AG09319 (cell line): ENCODE data around the gene MED15.

Experiments used
- DNase-seq: peaks from one replicate; pipeline ENCODE4 v3.0.0-alpha.2; 2010; ENCODE audit warnings: low read depth; ENCODE audit errors: extremely low read depth
- TF ChIP-seq, protein P1 (sequence below): IDR thresholded peaks from 2 replicates; pipeline ENCODE4 v1.5.1; 2011; ENCODE audit warnings: low read depth, mild to moderate bottlenecking, inconsistent platforms, low read length, moderate library complexity

The MED15 gene

DNA sequence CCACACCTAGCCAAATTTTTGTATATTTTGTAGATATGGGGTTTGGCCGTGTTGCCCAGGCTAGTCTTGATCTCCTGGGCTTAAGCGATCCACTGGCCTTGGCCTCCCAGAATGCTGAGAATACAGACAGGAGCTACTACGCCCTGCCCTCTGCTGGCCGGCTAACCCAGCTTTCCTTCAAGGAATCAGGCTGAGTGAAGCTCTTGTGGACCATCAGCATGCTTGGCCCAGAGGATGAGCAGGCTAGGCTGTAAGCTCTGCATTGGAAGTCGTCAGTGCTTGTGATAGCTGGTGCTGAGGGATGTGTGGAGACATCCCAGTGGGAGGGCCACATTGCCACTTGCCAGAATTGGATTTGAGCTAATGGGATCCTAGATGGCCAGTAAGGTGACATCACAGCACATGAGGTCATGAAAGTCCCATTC, 60.6 kb downstream of the MED15 start:
- no peak for DNase-seq
- TF ChIP-seq, protein P1, sequence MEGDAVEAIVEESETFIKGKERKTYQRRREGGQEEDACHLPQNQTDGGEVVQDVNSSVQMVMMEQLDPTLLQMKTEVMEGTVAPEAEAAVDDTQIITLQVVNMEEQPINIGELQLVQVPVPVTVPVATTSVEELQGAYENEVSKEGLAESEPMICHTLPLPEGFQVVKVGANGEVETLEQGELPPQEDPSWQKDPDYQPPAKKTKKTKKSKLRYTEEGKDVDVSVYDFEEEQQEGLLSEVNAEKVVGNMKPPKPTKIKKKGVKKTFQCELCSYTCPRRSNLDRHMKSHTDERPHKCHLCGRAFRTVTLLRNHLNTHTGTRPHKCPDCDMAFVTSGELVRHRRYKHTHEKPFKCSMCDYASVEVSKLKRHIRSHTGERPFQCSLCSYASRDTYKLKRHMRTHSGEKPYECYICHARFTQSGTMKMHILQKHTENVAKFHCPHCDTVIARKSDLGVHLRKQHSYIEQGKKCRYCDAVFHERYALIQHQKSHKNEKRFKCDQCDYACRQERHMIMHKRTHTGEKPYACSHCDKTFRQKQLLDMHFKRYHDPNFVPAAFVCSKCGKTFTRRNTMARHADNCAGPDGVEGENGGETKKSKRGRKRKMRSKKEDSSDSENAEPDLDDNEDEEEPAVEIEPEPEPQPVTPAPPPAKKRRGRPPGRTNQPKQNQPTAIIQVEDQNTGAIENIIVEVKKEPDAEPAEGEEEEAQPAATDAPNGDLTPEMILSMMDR: peak; percentile 66

DNA sequence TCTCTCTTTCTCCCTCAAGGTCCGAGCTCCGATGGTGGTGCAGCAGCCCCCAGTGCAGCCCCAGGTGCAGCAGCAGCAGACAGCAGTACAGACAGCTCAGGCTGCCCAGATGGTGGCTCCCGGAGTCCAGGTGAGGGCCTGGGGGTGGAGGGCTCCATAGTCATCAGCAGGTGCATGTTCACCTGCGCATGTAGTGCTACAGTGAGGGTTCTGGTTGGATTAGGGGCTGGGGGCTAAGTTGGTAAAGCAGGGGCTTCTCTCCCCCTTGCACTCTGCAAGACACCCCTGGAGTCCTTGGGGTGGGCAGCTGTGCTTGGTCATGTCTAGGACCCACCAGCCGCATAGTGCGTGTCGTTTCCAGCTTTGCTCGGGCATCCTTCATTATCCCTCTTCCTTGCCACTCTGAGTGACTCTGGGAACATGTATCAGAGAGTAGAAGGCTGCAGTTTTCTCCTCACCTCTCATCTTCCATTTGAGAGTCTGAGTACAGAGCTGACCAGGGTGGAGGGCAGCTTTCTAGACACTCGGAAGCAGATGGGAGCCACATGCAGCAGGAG, 61.2 kb downstream of the MED15 start:
- TF ChIP-seq, protein P1: no peak
- no peak for DNase-seq

DNA sequence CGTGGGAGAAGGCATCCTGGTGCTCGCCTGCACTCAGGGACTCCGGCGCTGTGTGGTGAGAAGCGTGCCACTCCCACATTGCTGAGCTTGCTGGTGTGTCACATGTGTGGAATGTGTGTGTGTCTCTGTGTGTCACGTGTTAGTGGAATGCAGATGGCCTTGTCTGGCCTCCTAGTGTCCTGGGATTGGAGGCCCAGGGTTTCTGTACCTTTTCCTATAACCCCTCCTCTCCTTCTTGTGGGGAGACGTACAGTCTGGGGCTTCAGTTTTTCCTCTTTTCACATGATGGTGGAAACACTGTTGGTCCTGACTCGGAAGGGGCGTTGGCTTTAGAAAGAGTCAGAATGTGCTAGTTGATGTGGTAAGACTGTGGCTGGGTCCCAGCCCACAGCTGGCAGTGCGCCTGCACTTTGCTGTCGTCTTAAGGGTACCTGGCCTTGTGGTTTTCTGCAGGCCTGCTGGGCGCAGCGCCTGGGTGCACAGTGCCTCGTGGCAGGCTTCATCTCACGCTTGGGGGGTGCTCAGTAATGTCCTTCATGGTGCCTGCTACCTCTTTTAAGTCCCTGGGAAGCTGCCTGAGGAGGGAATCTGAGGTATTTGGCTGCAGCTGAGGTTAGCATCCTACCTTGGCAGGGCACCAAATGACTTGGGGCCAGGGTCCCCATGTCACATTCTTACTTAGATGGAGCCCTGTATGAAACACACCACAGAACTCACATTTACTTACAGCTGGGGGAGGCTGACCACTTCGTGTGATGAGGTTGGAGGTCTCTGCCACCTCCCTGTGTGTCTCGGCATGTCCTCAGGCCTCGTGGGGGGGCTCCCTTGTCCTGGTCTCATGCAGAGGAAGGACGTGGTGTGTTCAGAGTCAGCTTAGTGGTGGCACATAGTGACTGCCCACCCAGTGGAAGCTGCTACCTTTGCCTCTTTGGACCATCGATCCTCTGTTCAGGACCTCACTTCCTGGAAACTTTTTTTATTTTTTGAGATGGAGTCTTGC, 61.9 kb downstream of the MED15 start:
- peak; percentile 94 for DNase-seq
- TF ChIP-seq, protein P1: no peak; the same call in 1 of the 2 replicates

DNA sequence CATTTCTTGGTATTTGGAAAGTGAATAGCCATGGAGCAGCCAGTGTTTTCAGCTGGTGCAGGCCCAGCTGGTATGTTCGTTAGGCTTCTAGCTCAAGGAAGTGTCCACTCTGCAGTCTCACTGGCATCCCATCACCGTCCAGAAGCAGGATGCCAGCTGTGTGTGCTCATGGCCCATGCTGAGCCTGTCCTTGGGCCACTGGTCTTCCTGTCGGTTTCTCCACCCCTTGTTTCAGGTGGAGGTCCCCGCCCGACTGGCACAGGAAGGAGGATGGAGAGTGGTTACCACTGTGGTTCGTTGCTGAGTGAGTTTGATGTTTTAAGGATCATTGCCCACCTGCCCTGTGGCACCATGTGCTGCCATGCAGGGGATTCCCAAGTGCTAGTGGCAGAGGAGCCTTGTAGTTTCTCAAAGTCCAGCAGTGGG, 63.7 kb downstream of the MED15 start:
- no peak for DNase-seq
- TF ChIP-seq, protein P1: no peak

DNA sequence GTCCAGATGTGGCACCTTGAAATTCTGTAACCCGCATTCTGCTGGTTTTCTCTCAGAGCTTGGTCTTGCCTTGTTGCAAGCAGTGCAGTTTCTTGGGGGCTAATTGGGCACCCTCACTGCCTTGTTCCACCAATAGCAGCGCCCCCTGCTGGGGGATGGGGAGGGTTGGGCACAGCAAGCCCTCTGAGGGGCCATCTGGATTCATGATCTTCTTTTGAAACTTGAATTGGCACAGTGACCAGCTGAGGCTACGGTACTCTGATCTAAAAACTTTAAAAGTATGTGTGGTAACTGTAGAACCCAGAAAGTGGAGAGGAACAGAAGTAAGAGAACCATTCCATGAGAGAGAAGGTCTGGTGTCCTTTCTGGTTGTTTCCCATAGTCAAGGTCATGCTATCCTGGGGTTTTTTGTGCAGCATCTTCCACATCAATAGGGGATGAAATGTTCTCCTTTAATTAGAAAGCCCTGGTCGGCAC, 64.2 kb downstream of the MED15 start:
- no peak for DNase-seq
- TF ChIP-seq, protein P1: peak; percentile 63

DNA sequence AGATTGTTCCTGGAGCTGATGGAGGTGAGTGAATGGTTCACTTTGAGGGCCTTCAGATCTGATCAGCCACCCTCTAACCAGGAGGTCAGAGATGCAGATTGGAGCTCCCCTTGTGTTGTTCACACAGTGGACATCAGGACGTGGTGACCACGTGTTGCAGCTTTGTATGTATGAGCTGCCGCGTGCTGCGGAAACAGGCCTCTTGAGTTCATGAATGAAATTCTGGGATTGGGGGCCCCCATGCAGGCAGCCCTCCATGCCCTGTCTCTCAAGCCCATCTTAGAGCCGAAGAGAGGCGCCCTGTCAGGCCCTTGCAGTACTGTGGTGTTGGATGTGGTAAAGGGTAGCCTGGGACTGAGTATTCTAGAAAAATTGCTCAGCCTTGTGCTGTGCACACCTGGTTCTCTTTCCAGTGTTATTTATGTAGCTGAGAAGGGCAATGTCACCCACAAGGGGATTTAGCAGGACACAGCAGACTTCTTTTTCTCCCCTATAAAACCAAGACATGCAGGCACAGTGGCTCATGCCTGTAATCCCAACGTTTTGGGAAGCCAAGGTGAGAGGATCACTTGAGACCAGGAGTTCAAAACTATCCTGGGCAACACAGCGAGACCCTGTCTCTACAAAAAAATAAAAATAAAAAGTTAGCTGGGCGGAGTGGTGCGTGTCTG, 64.9 kb downstream of the MED15 start:
- TF ChIP-seq, protein P1: no peak
- DNase-seq: no peak
